Gastrocnemius medialis (tissue), 4 donors: Measurements from ENCODE around the gene FLNB.

ENCODE experiments used
- CTCF ChIP-seq, 5 experiments: fragments of 450-650 bp in 3 of 5; fragments of 200-600 bp in 2 of 5; sonication (generic) in 2 of 5; IDR thresholded peaks in 4 of 5; conservative IDR thresholded peaks in 1 of 5; 1 replicate in 4 of 5; 2 replicates in 1 of 5; pipeline ENCODE4 v1.5.1; 2016 to 2019; ENCODE audit warnings: antibody characterized with exemption in 5 of 5, mild to moderate bottlenecking in 3 of 5, moderate library complexity in 3 of 5
- POLR2A ChIP-seq, 2 donors: fragments of 450-650 bp; IDR thresholded peaks; one replicate each; pipeline ENCODE4 v1.6.1; 2017; ENCODE audit warnings: antibody characterized with exemption in 2 of 2, mild to moderate bottlenecking in 2 of 2, moderate library complexity in 2 of 2

- TF ChIP-seq POLR2A (IDR thresholded peaks at IDR 0.05): no peak
- TF ChIP-seq CTCF (IDR thresholded peaks at IDR 0.05 in 4 of 5, conservative IDR thresholded peaks at IDR 0.05 in 1 of 5): no peak
Measured at GRCh38 chr3:57999417-58000115, 8.7 kb upstream of the FLNB start.
